DOHH2 (cell line): ENCODE data around the gene DOK6.

Experiments
- H3F3A ChIP-seq: fragments of 200-600 bp; sonication (generic), shearing (Covaris generic); 2 replicates; pipeline ENCODE4 v1.6.0; 2016; ENCODE audit warnings: antibody characterized with exemption, mild to moderate bottlenecking; ENCODE audit not compliant: control insufficient read depth, insufficient read depth
- H3K27ac ChIP-seq: fragments of 200-600 bp; sonication (generic); 2 replicates; pipeline ENCODE4 v1.5.1; 2014; ENCODE audit warnings: low read depth, mild to moderate bottlenecking, low read length, moderate library complexity
- H3K27me3 ChIP-seq: fragments of 200-600 bp; sonication (generic); 2 replicates; pipeline ENCODE4 v1.6.1; 2014; ENCODE audit warnings: mild to moderate bottlenecking, low read length, mixed read lengths; ENCODE audit not compliant: control insufficient read depth
- H3K36me3 ChIP-seq: fragments of 200-600 bp; sonication (generic); 2 replicates; pipeline ENCODE4 v1.6.1; 2014; ENCODE audit warnings: mild to moderate bottlenecking, low read length, moderate library complexity, mixed read lengths; ENCODE audit not compliant: control insufficient read depth
- H3K4me1 ChIP-seq: fragments of 200-600 bp; sonication (generic); 2 replicates; pipeline ENCODE4 v1.6.1; 2014; ENCODE audit warnings: mild to moderate bottlenecking, low read length, mixed read lengths; ENCODE audit not compliant: control insufficient read depth
- H3K4me2 ChIP-seq: fragments of 200-600 bp; sonication (generic); 2 replicates; pipeline ENCODE4 v1.6.0; 2014; ENCODE audit warnings: mild to moderate bottlenecking, low read length, moderate library complexity
- H3K4me3 ChIP-seq: fragments of 200-600 bp; sonication (generic); 2 replicates; pipeline ENCODE4 v1.5.1; 2014; ENCODE audit warnings: mild to moderate bottlenecking, low read length, mixed read lengths
- H3K79me2 ChIP-seq: fragments of 200-600 bp; sonication (generic); 2 replicates; pipeline ENCODE4 v1.6.1; 2014; ENCODE audit warnings: mild to moderate bottlenecking, low read length, mixed read lengths; ENCODE audit not compliant: control insufficient read depth
- H3K9me2 ChIP-seq: fragments of 200-600 bp; sonication (generic); replicated peaks from 2 replicates; pipeline ENCODE4 v1.6.1; 2014; ENCODE audit warnings: mild to moderate bottlenecking, low read length, mixed read lengths; ENCODE audit not compliant: control insufficient read depth
- H3K9me3 ChIP-seq: fragments of 200-600 bp; sonication (generic); 2 replicates; pipeline ENCODE4 v1.6.1; 2014; ENCODE audit warnings: antibody characterized with exemption, low read length, mixed read lengths; ENCODE audit not compliant: control insufficient read depth, insufficient read depth
- H4K20me1 ChIP-seq: fragments of 200-600 bp; sonication (generic); 2 replicates; pipeline ENCODE4 v1.6.0; 2014; ENCODE audit warnings: low read depth, mild to moderate bottlenecking, antibody characterized with exemption, low read length, moderate library complexity; ENCODE audit not compliant: control insufficient read depth, insufficient read depth
- EZH2phosphoT487 ChIP-seq: fragments of 200-600 bp; sonication (generic); IDR thresholded peaks from 2 replicates; pipeline ENCODE4 v1.6.1; 2017; ENCODE audit warnings: borderline replicate concordance, mild to moderate bottlenecking, antibody characterized with exemption, low read length, moderate library complexity, mixed read lengths
- TF ChIP-seq, protein P1 (sequence below): fragments of 200-600 bp; sonication (generic); IDR thresholded peaks from one replicate; pipeline ENCODE4 v1.5.1; 2014; ENCODE audit warnings: antibody characterized with exemption, mild to moderate bottlenecking, low read depth, low read length; ENCODE audit not compliant: poor library complexity, severe bottlenecking

Gene DOK6

DNA sequence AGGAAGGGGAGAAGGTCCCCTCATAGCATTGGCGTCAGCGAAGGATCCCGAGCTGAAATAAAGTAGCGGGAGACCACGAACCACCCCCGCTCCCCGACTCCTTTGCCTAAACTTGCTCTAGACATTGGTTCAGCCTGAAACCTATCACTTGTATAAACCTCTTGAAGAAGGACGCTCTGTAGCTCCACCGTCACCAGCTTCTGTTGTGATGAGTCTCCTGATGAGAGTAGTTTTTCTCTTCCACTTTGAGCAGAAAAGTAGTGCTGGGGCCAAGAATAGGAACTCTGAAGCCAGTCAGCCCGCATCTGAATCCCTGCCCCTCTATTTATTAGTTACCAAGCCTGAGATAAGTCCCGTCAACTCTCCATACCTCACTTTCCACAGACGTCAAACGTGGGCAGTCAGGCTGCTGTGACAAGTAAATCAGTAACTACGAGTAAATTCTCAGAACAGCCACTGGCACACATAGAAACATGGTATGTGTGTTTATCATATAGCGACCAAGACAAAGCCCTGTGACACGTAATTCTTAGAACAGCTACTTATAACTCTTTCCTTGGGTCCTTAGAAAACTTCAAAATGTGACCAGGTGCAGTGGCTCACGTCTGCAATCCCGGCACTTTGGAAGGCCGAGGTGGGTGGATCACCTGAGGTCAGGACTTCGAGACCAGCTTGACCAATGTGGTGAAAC is 485.3 kb downstream of the DOK6 start:
- Histone ChIP-seq H3K4me2 (no peak overlapping the region), H3K4me3 (no peak overlapping the region), H3K9me3 (no peaks in the 10 kb centered on the region), H3K4me1 (peaks cover 4% of the 10 kb centered on the region; the same call in 1 of the 2 replicates), H3K27ac (no peak overlapping the region), H3K27me3 (no peaks in the 10 kb centered on the region), H3K36me3 (no peaks in the 10 kb centered on the region), H3K79me2 (no peaks in the 10 kb centered on the region), H4K20me1 (no peaks in the 10 kb centered on the region), H3F3A (no peaks in the 10 kb centered on the region), H3K9me2 (no peaks in the 10 kb centered on the region)
- TF ChIP-seq, protein P1, sequence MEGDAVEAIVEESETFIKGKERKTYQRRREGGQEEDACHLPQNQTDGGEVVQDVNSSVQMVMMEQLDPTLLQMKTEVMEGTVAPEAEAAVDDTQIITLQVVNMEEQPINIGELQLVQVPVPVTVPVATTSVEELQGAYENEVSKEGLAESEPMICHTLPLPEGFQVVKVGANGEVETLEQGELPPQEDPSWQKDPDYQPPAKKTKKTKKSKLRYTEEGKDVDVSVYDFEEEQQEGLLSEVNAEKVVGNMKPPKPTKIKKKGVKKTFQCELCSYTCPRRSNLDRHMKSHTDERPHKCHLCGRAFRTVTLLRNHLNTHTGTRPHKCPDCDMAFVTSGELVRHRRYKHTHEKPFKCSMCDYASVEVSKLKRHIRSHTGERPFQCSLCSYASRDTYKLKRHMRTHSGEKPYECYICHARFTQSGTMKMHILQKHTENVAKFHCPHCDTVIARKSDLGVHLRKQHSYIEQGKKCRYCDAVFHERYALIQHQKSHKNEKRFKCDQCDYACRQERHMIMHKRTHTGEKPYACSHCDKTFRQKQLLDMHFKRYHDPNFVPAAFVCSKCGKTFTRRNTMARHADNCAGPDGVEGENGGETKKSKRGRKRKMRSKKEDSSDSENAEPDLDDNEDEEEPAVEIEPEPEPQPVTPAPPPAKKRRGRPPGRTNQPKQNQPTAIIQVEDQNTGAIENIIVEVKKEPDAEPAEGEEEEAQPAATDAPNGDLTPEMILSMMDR: no peak
- no peak for TF ChIP-seq EZH2phosphoT487

DNA sequence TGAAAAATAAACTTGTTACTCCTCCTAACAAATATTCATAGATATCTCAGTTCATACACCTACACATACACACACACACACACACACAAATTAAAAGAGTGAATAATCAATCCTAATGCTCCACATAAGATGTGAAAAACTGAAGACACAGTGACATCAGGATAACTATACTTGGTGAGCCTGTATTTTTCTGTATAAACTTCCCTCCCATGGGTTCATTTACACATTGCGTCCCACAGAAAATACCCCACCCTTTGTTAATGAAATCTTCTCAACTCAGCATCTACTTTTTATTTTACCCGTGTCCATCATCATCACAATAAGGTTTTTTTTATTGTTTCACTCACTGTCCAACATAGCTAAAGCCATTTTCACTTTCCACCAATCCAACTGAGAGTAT is 486.6 kb downstream of the DOK6 start:
- no peak overlapping the region for H3K4me2 ChIP-seq
- no peak overlapping the region for H3K4me3 ChIP-seq
- H3K27me3 ChIP-seq: no peaks in the 10 kb centered on the region
- no peaks in the 10 kb centered on the region for H3K9me3 ChIP-seq
- no peaks in the 10 kb centered on the region for H3F3A ChIP-seq
- no peaks in the 10 kb centered on the region for H3K9me2 ChIP-seq
- no peaks in the 10 kb centered on the region for H3K36me3 ChIP-seq
- H3K79me2 ChIP-seq: no peaks in the 10 kb centered on the region
- peaks cover 4% of the 10 kb centered on the region; the same call in 1 of the 2 replicates for H3K4me1 ChIP-seq
- TF ChIP-seq EZH2phosphoT487: no peak
- TF ChIP-seq, protein P1: no peak
- H3K27ac ChIP-seq: no peak overlapping the region
- no peaks in the 10 kb centered on the region for H4K20me1 ChIP-seq

DNA sequence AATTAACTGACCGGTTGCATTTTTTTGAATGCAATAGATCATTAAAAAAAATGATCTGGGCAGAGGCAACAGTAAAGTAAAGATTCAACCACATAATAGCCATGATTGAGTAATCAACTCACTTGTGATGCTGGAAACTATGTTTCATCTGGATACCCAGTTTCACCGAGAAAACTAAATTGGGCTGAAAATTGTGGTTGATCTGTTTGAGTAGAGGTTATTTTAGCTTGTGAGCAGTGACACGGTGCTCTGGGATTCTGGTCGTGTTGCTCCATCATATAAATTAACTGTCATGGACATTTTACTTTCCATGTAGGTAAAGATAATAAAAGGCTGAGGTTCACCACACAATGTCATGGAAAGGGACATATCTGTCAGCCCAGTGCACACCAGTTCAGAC is 488.3 kb downstream of the DOK6 start:
- no peaks in the 10 kb centered on the region for H3F3A ChIP-seq
- no peaks in the 10 kb centered on the region for H4K20me1 ChIP-seq
- TF ChIP-seq, protein P1: no peak
- no peak for TF ChIP-seq EZH2phosphoT487
- no peak overlapping the region for H3K4me2 ChIP-seq
- H3K4me3 ChIP-seq: no peak overlapping the region
- H3K9me2 ChIP-seq: no peaks in the 10 kb centered on the region
- H3K4me1 ChIP-seq: no peaks in the 10 kb centered on the region
- H3K27ac ChIP-seq: no peak overlapping the region
- H3K27me3 ChIP-seq: no peaks in the 10 kb centered on the region
- no peaks in the 10 kb centered on the region for H3K36me3 ChIP-seq
- H3K79me2 ChIP-seq: no peaks in the 10 kb centered on the region
- H3K9me3 ChIP-seq: no peaks in the 10 kb centered on the region
